Activated CD4-positive, alpha-beta T cell treated with anti-CD3 and anti-CD28 coated beads for 4 hours (primary cell): ENCODE data around the gene ATF4.

Experiments used
- DNase-seq, 2 donors: peaks; one replicate each; pipeline ENCODE4 v3.0.0-alpha.2; 2020

The ATF4 gene

GRCh38 chr22:39520226-39521105 is at the start of gene ATF4:
TSS of gene ATF4 (plus strand) at chr22:39520562. CDS start at chr22:39521446, 884 bp downstream.
- DNase-seq = peak; percentile 93 to 96

- DNase-seq = no peak
These were observed 48.8 kb upstream of the ATF4 start for GRCh38 chr22:39471381-39472141.

- DNase-seq = no peak
These were observed 47.5 kb upstream of the ATF4 start for GRCh38 chr22:39472570-39473556.

- DNase-seq = no peak
These were observed 46.5 kb upstream of the ATF4 start for GRCh38 chr22:39473851-39474250.

- no peak for DNase-seq
These were observed 45.8 kb upstream of the ATF4 start for GRCh38 chr22:39474351-39475111.

- DNase-seq = no peak
These were observed 45.0 kb upstream of the ATF4 start for GRCh38 chr22:39475337-39475736.

GRCh38 chr22:39475902-39476301 is 44.5 kb upstream of the ATF4 start:
- no peak for DNase-seq

- no peak for DNase-seq
These were observed 43.7 kb upstream of the ATF4 start for GRCh38 chr22:39476664-39477063.

- DNase-seq = no peak
These were observed 42.8 kb upstream of the ATF4 start for GRCh38 chr22:39477542-39477941.

GRCh38 chr22:39478441-39478850 is 41.9 kb upstream of the ATF4 start:
- no peak for DNase-seq

- no peak for DNase-seq
These were observed 41.1 kb upstream of the ATF4 start for GRCh38 chr22:39479254-39479653.

- DNase-seq = no peak
These were observed 39.8 kb upstream of the ATF4 start for GRCh38 chr22:39480557-39480956.

- DNase-seq = no peak
These were observed 39.3 kb upstream of the ATF4 start for GRCh38 chr22:39481054-39481453.

GRCh38 chr22:39481595-39481994 is 38.8 kb upstream of the ATF4 start:
- DNase-seq = no peak

- no peak for DNase-seq
These were observed 37.6 kb upstream of the ATF4 start for GRCh38 chr22:39482768-39483167.

GRCh38 chr22:39486951-39487825 is 33.2 kb upstream of the ATF4 start:
- DNase-seq = no peak

GRCh38 chr22:39487826-39488520 is 32.4 kb upstream of the ATF4 start:
- no peak for DNase-seq

- DNase-seq = no peak
These were observed 31.7 kb upstream of the ATF4 start for GRCh38 chr22:39488563-39489083.

GRCh38 chr22:39489094-39490068 is 31.0 kb upstream of the ATF4 start:
- no peak for DNase-seq
